Measurements from ENCODE around the gene NKAIN2. TPM values are rescaled to one million over a fixed set of nuclear protein-coding genes. Genes with fewer than 3 reads are reported as not detected.

The NKAIN2 gene
- total RNA-seq, 1 donor from 2014 or later, result 0.56 TPM

DNA sequence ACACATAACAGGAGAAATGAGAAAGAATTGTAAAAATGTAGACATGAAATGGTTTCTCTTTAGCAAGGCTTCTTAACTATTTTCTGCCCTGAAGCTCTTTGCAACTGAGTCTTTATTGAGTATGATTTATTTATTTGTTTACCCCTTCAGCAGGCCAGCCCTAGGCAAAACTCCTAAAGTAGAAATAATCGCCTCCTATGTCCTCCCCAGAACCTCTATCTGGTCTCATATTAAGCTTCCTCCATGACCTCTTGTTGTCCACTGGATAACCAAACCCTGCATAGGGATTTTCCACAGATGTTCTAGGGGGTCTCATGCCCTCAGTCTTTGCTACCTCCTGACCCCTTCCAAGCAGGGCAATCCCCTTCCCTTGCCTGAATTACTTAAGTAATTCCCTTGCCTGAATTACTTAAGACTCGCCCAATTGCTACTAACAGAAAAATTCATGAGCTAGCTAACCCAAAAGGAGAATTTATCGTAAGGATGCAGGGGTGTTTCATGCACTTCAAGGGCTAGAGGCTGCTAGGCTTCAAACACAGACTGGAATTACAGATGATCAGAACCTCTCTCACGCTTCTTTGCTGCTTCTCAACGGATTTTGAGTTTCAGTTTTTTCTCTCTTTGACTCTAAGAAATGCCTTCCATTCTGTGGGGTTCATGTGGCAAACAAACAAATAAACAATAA is 732.6 kb downstream of the NKAIN2 start:
- TF ChIP-seq, protein P1, sequence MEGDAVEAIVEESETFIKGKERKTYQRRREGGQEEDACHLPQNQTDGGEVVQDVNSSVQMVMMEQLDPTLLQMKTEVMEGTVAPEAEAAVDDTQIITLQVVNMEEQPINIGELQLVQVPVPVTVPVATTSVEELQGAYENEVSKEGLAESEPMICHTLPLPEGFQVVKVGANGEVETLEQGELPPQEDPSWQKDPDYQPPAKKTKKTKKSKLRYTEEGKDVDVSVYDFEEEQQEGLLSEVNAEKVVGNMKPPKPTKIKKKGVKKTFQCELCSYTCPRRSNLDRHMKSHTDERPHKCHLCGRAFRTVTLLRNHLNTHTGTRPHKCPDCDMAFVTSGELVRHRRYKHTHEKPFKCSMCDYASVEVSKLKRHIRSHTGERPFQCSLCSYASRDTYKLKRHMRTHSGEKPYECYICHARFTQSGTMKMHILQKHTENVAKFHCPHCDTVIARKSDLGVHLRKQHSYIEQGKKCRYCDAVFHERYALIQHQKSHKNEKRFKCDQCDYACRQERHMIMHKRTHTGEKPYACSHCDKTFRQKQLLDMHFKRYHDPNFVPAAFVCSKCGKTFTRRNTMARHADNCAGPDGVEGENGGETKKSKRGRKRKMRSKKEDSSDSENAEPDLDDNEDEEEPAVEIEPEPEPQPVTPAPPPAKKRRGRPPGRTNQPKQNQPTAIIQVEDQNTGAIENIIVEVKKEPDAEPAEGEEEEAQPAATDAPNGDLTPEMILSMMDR (IDR thresholded peaks at IDR 0.05; ENCODE audit: partially characterized antibody, unreplicated experiment), result no peak
- Mint-ChIP-seq H3K4me3 (ENCODE audit: unreplicated experiment) (no peak overlapping the region), H3K27me3 (ENCODE audit: unreplicated experiment) (no peaks in the 10 kb centered on the region), H3K36me3 (ENCODE audit: unreplicated experiment) (no peaks in the 10 kb centered on the region), H3K27ac (ENCODE audit: unreplicated experiment) (no peak overlapping the region), H3K9me3 (ENCODE audit: unreplicated experiment) (no peaks in the 10 kb centered on the region), H3K4me1 (ENCODE audit: low read depth, unreplicated experiment) (peaks cover 2% of the 10 kb centered on the region)
- no peak for DNase-seq

- H3K4me1 Mint-ChIP-seq (ENCODE audit: low read depth, unreplicated experiment), result peaks cover 5% of the 10 kb centered on the region
- H3K36me3 Mint-ChIP-seq (ENCODE audit: unreplicated experiment), result no peaks in the 10 kb centered on the region
- H3K9me3 Mint-ChIP-seq (ENCODE audit: unreplicated experiment), result no peaks in the 10 kb centered on the region
- TF ChIP-seq, protein P1 (IDR thresholded peaks at IDR 0.05; ENCODE audit: partially characterized antibody, unreplicated experiment), result no peak
- H3K27ac Mint-ChIP-seq (ENCODE audit: unreplicated experiment), result no peak overlapping the region
- no peaks in the 10 kb centered on the region for H3K27me3 Mint-ChIP-seq (ENCODE audit: unreplicated experiment)
- DNase-seq, result no peak
- H3K4me3 Mint-ChIP-seq (ENCODE audit: unreplicated experiment), result no peak overlapping the region
Observed at GRCh38 chr6:124536842-124537191, 733.2 kb downstream of the NKAIN2 start.

DNA sequence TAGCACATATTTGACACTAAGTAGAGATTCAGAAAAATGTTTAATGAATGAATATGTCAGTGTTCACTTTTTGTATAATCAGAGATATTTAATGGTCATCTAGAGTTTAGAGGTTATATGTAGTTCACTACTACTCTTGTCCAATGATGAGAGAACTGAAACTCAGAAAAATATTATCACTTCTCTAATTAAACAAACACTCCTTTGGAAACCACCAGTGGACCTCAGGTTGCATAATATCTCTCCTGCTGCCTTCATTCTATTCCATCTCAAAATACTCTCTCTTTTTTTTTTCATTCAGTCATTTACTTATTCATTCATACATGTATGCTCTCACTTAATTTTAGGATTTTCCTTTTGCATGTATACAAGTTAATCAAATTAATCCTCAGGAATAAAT is 735.4 kb downstream of the NKAIN2 start:
- TF ChIP-seq, protein P1 (IDR thresholded peaks at IDR 0.05; ENCODE audit: partially characterized antibody, unreplicated experiment), result no peak
- H3K27ac Mint-ChIP-seq (ENCODE audit: unreplicated experiment), result no peak overlapping the region
- H3K27me3 Mint-ChIP-seq (ENCODE audit: unreplicated experiment), result no peaks in the 10 kb centered on the region
- DNase-seq, result no peak
- no peak overlapping the region for H3K4me3 Mint-ChIP-seq (ENCODE audit: unreplicated experiment)
- H3K4me1 Mint-ChIP-seq (ENCODE audit: low read depth, unreplicated experiment), result peaks cover 5% of the 10 kb centered on the region
- H3K9me3 Mint-ChIP-seq (ENCODE audit: unreplicated experiment), result no peaks in the 10 kb centered on the region
- H3K36me3 Mint-ChIP-seq (ENCODE audit: unreplicated experiment), result no peaks in the 10 kb centered on the region

DNA sequence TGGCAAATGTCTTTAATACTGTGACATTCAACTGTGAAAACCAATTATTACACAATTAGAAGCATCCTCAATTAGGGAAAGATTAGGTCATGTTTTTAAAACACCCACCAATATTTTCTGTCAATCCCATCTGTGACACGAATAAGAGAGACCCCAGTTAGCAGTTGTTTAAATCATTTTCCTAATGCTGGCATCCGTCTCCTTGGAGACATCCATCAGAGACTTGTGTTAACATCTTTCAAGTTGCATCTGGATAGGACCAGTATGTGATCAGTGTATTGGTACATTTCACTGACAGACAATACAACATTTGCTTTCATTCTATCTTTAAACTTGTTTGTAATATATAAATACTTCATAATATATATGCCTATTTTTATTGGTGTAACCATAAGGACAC is 737.9 kb downstream of the NKAIN2 start:
- TF ChIP-seq, protein P1 (IDR thresholded peaks at IDR 0.05; ENCODE audit: partially characterized antibody, unreplicated experiment), result no peak
- Mint-ChIP-seq H3K4me1 (ENCODE audit: low read depth, unreplicated experiment) (peaks cover 6% of the 10 kb centered on the region), H3K36me3 (ENCODE audit: unreplicated experiment) (no peaks in the 10 kb centered on the region), H3K27ac (ENCODE audit: unreplicated experiment) (no peak overlapping the region), H3K9me3 (ENCODE audit: unreplicated experiment) (no peaks in the 10 kb centered on the region), H3K4me3 (ENCODE audit: unreplicated experiment) (no peak overlapping the region), H3K27me3 (ENCODE audit: unreplicated experiment) (peaks cover under 1% of the 10 kb centered on the region)
- no peak for DNase-seq

DNA sequence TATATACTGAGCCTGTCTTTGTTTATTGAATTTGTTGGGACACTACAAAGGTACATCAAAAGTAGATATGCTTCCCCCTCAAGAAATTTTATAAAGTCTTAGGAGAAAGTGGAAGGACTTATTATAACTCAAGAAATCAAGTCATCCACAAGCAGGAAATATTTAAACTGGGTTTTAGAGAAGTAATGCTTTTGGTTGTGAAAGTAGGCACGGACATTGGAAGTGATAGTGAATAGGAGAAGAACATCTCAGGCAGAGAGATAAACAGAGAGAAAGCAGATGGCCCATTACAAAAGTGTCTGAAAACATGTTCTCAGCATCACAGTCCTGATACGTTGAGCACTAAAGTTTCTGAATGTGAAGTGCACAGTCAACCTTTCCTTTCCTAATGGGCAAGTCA is 742.9 kb downstream of the NKAIN2 start:
- Mint-ChIP-seq H3K9me3 (ENCODE audit: unreplicated experiment) (no peaks in the 10 kb centered on the region), H3K27ac (ENCODE audit: unreplicated experiment) (no peak overlapping the region), H3K27me3 (ENCODE audit: unreplicated experiment) (peaks cover 2% of the 10 kb centered on the region), H3K4me1 (ENCODE audit: low read depth, unreplicated experiment) (peaks cover 5% of the 10 kb centered on the region), H3K36me3 (ENCODE audit: unreplicated experiment) (no peaks in the 10 kb centered on the region), H3K4me3 (ENCODE audit: unreplicated experiment) (no peak overlapping the region)
- no peak for DNase-seq
- TF ChIP-seq, protein P1 (IDR thresholded peaks at IDR 0.05; ENCODE audit: partially characterized antibody, unreplicated experiment), result no peak

All from glutamatergic neuron (in vitro differentiated cells).